GM19452 (cell line): ENCODE measurements around the gene VWCE.

Source experiments
- ATAC-seq: cut with Tn5 transposase; IDR thresholded peaks from one replicate; pipeline ENCODE4 v1.9.1; 2021; ENCODE audit not compliant: unreplicated experiment

The VWCE gene

DNA sequence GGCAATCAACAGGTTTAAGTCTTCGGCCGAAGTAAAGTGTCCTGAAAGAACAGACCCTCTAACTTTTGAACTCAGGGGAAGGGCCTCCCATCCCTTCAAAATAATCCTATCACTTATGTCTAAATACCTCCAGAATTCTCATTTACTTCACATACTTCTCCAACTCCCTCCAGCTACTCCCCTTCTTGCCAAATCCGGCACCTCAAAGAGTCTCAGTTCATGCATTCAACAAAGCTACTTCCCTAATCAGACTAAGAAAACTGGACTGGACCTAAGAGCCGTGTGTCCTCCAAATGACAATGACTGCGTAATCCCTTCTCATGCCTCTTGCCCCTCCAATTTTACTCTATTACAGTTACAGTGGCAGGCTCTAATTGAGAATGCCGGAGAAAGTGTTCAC is 36.5 kb upstream of the VWCE start:
- no peak for ATAC-seq

DNA sequence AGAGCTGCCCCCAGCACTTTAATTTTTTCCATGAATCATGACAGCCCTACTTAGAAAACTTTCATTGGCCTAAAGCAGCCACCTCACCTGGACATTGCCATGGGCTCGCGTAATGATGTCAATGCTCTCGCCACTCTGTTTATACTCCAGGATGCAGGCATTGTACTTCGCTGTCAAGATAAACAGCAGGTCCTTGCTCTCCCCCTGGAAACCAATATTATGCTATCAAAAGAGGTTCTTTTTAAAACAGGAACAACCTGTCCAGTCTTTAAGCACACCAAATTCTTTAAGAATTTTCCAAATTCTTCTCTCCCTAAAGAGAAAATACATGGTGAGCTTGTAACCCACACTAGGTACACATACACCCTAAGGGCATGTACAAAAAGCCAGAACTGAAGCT is 34.8 kb upstream of the VWCE start:
- no peak for ATAC-seq

DNA sequence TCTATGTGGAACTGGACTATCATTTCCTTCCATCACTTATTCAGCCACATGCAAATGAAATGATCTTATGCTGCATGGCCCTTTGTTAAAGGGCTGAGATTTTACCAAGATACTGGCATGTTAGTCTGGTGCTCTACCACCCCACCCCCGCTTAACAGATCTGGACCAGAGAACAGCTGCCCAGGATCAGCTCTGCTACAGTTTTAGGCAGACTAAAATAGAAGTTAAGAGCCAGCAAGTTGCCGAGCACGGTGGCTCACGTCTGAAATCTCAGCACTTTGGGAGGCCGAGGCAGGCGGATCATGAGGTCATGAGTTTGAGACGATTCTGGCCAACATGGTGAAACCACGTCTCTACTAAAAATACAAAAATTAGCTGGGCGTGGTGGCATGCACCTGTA is 33.2 kb upstream of the VWCE start:
- no peak for ATAC-seq

DNA sequence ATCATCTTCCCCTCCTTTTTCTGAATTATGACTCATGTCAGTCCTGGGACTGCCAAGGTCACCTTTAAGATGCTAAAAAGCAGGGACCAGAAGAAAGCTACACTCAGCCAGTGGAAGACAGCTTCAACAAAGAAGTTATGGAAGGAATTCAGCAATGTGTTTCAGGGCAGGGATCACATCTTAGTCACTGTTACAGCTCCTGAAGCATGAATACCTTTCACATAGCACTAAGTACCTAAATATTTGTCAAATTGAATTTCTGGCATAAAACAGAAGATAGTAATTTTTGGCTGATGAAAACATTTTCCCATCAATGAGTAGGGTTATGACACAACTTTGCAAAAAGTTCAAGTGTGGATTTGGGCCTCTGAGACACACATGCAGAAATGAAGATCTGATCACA is 32.6 kb upstream of the VWCE start:
- ATAC-seq, result no peak

DNA sequence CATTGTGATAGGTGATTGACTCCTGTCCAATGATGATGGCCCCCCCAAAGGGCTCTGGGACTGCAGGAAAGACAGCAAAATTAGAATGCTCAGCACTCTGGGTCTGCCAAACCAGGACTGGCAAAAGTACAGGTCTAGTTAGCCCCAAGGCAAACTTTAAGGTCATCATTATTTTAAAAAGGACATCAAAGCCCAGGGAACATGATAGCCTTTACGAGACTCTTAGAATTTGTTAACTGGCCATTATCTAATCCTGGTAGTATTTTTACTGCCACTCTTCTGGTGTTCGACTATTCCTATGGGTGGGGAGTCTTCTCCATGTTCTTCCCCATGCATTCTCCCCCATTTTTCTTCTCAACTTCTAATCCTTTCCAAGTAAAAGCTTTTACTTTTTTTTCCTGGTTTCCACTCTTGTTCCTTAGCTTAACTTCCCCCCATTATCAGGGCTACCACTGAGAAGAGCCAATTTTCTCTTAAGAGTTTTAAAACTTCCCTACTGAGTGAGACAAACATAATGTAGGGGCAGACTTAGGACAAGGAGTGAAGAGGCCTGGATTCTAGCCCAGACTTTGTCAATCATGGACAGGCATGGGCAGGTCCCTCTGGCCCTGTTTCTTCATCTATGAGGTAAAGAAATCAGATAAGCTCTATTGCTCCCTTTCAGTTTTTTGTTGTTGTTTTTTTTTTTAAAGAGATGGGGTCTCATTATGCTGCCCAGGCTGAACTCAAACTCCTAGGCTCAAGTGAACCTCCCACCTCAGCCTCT is 30.7 kb upstream of the VWCE start:
- no peak for ATAC-seq

DNA sequence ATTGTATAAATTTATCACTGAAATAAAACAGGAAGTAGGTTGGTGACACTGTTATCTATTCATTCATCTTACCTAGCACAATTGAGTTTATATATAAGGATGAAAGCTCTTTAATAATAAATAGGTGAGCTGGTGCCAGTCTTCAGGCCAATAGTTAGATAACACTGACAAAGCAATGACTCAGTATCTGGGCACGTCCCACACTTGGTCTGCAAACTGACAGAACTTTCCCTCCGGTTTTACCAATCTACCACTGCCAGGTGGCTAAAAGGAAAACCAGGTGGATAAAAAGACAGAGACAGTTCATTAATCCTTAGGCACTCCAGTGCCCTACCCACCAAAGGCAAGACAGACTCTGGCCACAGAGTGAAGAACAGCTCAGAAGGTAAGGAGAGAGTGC is 20.1 kb upstream of the VWCE start:
- ATAC-seq, result no peak

DNA sequence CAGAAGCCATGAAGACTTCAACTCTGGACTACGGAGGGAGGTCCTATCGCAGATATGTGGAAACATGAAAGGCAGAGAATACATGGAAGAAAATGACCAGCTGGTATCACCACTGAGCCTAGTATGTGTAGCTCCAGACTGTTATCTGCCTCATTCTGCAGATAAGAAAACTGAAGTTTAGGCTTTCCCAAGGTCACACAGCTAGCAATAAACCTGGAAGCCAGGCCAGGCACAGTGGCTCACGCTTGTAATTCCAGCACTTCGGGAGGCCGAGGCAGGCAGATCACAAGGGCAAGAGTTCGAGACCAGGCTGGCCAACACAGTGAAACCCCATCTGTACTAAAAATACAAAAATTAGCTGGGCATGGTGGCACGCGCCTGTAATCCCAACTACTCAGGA is 15.6 kb upstream of the VWCE start:
- no peak for ATAC-seq

DNA sequence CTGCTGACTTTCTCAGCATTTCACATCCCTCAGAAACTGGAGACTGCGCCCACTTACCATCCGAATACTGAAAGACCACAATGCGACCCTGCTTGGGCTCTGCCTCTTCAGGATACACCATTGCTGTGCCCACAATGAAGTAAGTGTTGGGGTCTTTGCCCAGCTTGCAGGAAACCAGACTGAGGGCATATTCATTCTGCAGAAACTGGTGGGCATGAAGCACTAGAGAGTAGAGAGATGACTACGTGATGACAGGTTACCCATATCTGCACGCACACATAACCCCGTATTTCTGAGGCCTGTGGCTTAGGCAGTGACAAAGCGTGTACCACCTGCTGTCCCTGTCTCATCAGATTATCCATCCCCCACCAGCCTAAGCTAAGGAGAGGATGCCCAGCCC is 14.6 kb upstream of the VWCE start:
- ATAC-seq, result no peak

DNA sequence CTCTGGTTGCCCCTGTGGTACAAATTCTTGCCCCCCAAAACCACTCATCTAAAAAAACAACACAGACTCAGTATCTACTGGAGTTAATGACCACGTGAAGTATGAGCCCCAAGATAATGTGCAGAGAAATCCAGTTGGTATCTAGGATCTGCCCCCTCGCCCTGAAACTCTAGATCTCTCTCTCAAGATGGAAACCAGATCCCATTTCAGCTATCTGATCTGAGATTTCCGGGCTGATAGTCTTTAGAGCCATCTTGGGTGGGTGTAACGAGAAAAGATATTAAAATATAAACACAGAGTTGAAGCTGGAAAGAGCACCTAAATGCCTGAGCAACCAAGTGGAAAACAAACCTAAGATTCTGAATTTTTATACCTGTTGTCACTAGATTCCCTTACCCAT is 14.0 kb upstream of the VWCE start:
- ATAC-seq, result no peak

DNA sequence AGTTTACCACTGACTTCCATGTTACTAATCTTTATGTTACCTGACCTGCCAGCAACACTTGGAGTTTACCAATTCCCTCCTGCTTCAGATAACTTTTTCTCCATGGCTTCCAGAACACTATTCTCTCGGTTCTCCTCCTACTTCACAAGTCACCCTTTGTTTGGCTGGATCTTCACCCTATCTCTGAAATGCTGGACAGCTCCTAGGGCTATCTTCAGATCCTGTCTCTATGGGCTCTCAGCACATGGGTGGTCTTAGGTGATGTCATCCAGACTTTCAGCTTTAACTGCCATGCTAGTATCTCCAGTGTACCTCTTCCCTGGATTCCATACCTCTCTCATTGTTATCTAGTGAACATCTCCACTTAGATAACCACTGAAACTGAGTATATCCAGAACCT is 12.2 kb upstream of the VWCE start:
- no peak for ATAC-seq

DNA sequence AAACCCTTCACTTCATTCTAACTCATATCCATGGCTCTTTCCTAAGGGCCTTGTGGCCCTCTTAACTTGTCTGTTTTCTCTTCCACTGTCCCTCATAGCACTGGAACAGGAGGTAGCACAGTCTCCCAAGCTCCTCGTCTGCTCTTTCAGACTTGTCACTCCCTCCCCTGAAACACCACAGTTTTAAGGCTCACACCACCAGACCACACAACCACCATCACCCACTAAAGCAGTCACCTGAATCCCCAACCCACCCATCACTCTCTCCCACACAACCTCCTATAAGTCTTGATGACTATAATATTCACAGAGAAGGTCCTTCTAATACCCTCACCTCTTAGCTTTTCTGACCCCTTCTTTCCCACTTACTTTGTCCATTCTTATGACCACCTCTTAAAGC is 11.1 kb upstream of the VWCE start:
- ATAC-seq, result no peak

DNA sequence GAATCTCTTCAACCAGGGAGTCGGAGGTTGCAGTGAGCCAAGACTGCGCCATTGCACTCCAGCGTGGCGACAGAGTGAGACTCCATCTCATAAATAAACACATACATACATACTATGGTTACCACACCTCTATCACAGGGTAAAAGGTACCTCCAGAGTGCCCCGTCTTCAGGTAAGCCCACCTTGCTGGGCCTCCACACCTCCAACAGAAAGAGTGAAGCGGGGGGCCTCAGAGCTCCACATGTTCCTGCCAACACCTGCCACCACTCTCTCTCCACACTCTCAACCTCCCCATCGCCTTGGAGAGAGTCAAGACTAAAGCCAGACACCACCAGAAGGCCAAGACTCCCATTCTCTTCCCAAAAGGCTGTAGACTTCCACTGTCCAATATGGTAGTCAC is 10.3 kb upstream of the VWCE start:
- no peak for ATAC-seq

DNA sequence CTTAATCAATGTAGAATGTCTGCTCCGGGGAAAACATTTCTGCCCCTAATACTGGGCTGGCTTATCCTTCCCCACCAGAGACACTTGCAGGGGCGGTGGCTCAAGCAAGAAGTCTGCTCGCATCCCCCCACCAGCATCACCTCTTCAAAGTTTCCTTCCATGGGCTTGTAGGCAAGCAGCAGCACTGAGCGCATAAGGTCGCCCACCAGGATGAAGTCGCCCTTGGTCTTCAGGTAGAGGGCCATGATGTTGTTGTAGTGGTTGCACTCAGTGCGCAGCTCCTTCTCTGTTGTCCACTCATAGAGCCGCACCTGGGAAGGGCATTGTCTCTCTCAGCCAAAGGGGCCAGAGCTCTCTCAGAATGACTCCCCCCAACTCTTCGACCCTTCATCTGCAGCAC is 8.6 kb upstream of the VWCE start:
- no peak for ATAC-seq

DNA sequence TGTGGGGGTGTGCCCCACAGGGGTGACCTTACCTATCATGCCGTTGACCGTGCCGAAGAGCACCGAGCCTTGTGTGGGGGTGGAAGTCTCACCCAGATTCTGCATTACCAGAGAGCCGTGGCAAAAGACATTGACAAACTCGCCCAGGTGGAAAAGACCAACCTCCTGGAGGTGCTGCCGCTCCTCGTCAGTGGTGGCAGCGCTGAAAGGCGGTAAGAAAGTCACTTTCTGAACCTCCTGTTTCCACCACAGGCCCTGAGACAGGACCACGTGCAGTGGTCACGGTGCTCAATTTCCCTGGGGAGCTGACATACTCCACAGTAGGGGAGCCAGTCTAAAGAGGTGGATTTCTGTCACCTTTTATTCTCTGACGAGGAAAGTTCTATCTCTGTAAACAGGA is 7.4 kb upstream of the VWCE start:
- ATAC-seq, result no peak

DNA sequence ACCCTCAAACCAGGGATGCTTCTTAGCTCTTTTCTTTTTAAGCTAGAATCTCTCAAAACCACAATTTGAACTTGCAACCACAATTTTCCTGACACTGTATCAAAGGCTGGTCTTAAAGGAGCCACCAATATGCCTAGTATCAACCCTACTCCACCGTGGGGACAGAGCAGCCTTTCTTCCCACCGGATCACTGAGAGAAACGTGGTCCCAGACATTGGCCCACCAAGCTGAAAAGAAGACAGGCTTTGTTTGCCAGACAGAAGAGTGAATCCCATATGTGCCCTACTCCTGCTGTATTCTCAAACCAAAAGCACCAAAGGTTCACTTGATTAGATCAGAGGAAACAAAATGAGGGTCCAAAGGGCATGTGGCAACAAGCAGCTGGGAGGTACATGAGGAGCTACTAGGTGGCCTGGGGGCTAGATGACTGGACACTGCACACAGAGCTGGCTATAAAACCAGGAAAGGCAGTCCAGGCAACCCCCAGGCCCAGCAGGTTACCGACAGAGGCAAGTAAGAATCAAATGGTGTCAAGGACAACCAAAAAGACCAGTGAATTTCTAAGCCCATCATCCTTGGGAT is 3.6 kb upstream of the VWCE start:
- ATAC-seq, result no peak

DNA sequence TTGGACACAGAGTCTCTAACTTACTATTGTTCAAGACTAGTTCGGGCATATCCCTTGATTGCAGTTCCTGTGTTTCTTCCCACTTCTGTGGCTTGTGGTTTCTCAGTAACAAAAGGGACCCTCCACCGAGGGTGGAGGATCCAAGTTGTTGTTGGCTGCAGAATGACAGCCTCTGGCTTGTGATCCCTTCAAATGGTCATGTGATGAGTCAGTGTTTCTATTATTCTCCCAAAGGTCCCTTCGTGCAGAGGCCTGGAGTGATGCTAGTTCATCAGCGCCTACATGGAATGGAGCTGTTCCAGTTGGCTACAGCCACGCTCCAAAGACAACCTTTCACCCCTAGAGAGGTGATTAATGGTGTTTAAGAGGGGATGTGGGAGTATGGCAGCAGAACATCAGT is 2.6 kb upstream of the VWCE start:
- no peak for ATAC-seq

DNA sequence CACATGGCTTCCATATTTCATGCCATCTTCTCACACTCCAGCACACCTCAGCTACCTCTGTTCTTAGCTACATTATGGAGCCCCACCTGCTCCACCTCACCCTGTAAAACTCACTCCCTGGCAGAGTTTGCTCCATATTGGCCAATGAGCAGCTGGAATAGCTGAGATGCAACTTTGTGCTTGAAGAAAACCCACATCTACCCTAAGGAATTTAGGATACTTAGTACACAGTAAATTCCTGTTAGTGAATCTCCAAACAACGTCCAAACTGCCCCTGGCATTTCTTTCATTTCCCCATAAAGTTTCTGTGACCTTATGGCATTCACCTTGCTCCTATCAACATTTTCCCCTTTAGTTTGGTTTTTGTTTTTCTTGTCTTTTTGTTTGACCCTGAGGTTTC is 2.2 kb upstream of the VWCE start:
- ATAC-seq, result no peak

DNA sequence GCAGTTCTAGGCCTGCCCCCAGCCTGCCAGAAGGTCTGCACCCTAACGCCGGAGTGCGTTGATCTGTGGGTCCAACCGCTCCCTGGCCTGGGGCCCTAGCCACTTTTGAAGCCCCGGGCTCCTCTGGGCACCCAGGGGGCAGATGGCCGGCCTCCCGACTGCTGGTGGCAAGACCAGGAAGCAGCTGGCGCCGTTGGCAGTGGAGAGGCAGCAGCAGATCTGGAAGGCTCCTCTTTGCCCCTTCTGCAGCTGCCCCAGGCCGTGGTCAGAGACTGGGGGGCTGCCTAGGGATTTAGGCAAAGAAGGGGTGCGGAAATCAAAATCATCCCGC is 445 bp upstream of the VWCE start:
- ATAC-seq, result no peak

DNA sequence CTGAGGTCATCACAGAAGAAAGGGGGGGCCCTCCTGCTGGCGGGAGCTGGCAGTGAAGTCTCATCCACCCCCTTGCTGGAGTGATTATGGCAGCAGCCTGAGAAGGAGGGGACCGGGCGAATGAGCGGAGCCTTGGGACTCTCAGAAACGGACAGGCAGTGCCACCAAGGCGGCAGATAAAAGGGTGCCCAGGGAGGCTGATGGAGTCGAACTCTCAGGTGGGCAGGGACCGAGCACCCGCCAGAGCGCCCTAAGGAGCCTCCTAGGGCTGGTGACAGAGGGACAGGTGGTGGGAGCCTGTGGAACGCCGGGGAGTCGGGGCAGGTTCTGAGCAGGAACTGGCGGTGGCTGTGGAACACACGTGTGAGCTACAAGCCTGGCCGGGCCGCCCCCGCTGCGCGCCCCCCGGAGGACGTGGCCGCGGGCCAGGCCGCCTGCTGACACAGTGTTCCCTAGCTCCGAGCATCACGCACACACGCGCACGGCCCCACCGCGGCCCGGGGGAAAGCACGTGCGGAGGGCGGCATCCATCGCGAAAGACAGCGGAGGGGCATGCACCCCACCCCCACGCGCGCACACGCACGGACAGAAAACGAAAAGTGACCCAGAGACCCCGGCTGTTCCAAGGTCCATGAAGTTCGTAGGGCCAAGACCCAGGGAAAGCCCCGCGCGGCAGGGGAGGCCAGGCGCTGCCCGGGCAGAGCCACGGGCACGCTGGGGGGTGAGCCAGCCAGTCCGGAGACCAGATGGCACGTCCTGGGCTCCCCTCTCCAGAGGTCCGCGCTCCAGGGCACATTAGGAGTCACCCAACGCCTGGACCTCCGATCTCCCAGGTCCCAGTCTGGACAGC is 1.0 kb downstream of the VWCE start:
- ATAC-seq, result peak; percentile 41

DNA sequence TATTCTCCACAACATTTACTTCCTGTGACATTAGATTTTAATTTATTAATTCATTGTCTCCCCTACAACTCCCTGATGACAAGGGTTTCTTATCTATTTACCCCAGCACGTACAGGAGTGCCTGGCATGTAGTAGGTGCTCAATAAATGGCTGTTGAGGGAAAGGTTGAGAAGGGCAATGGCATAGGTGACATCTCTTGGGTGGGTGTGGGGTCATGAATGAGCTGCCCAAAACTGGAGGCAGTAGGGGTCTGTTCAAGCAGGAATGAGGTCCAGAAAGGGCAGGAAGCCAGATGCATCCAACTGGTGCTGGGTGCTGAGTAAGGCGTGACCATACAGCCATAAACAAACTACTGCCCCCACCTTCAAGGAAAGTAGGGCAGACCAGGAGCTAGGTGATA is 2.8 kb downstream of the VWCE start:
- no peak for ATAC-seq

DNA sequence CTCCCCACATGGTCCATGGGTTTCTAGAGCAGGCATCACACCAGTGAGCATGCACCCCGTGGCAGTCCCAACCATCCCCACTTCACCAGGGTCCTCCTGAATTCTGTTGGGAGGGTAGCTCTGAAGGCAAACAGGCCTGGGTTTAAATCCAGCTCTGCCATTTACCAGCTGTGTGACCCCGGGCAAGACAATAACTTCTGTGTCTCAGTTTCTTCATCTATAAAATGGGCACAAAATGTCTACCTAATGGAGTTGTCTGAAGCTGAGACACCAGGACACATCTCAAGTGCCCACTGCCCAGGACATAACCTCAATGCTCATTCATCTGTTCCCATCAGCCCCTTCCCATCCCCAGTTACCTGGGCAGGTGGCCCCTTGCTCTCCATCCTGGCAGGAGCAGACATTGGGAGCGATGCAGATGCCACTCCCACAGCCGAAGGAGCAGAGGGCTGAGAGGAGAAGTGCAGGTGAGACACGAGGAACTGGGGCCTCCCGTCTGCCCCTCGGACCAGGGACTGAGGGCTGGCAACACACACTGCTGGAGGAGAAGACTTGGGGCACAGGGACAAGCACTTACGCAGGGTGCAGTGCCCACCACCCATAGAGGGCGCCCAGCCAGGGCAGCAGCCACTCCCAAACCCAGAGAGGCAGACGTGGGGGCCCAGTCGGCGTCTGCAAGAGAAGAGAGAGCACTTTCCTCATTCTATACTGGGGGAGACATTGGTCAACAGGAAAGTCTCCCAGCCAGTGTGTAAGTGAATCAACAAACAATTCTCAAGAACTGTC is 4.0 kb downstream of the VWCE start:
- no peak for ATAC-seq
